BJ (cell line): ENCODE data around the gene CCDC167. TPM values are rescaled to one million over a fixed set of nuclear protein-coding genes. Genes with fewer than 3 reads are reported as not detected.
A peak's percentile ranks its signal among the peaks of the same experiment; 100 is the strongest.

Experiments
- CTCF ChIA-PET: fragments of 350-600 bp; formaldehyde crosslinking; extraction: SDS; loops from one replicate; lab custom pipeline; 2021; ENCODE audit warnings: antibody characterized with exemption, inconsistent platforms; lab: Yijun Ruan, JAX
- POLR2A ChIA-PET: fragments of 300-600 bp; sonication (Branson Sonifier 250); formaldehyde crosslinking; extraction: SDS; loops from one replicate; lab custom pipeline; 2021; ENCODE audit warnings: antibody characterized with exemption; lab: Charles Lee
- DNase-seq: peaks from one replicate; pipeline ENCODE4 v3.0.0-alpha.2; 2011; ENCODE audit warnings: low read depth
- H3K27me3 ChIP-seq: 2 replicates; pipeline ENCODE4 v1.6.0; 2011; ENCODE audit warnings: low read length; ENCODE audit not compliant: control insufficient read depth, insufficient read depth
- H3K36me3 ChIP-seq: 2 replicates; pipeline ENCODE4 v1.5.1; 2011; ENCODE audit warnings: low read length; ENCODE audit not compliant: control insufficient read depth, insufficient read depth
- H3K4me3 ChIP-seq: 2 replicates; pipeline ENCODE4 v1.5.1; 2011; ENCODE audit warnings: low read depth, mild to moderate bottlenecking, control low read depth, low read length
- polyA plus RNA-seq: library from polyadenylated mRNA; depleted of rRNA; stranded (reverse); fragments of >200 nt; gene quantifications from 2 replicates; pipeline ENCODE4 v1.2.3, GENCODE V29; 2011; rRNA removed
- TF ChIP-seq, protein P1 (sequence below): IDR thresholded peaks from 2 replicates; pipeline ENCODE4 v1.5.1; 2011; ENCODE audit warnings: low read depth, mild to moderate bottlenecking, control low read depth, inconsistent platforms, low read length, moderate library complexity; ENCODE audit not compliant: insufficient read depth

Gene CCDC167
- polyA plus RNA-seq, 1 experiment = 31.8 TPM

DNA sequence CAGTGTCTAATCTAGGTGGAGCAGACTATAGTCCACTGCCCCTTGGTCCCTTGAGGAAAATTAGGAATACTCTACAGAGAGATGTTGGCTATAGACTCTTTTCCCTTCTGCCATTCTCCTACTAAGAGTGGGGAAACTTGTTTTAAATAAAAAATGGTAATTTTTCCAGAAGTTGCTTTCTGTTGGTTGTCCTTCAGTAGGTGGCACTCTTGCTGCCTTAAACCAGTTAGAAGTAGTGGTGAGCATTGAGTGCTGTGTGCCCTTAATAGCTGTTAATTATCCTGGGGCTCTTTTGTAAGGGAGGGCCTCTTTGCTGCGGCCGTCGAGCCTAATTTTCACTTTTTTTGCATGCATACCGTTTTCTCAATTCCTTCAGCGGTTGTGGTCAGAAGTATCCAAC is 63.9 kb downstream of the CCDC167 start:
- Histone ChIP-seq H3K27me3 (no peaks in the 10 kb centered on the region), H3K4me3 (no peak overlapping the region), H3K36me3 (peaks cover 5% of the 10 kb centered on the region)
- no peak for DNase-seq
- TF ChIP-seq, protein P1, sequence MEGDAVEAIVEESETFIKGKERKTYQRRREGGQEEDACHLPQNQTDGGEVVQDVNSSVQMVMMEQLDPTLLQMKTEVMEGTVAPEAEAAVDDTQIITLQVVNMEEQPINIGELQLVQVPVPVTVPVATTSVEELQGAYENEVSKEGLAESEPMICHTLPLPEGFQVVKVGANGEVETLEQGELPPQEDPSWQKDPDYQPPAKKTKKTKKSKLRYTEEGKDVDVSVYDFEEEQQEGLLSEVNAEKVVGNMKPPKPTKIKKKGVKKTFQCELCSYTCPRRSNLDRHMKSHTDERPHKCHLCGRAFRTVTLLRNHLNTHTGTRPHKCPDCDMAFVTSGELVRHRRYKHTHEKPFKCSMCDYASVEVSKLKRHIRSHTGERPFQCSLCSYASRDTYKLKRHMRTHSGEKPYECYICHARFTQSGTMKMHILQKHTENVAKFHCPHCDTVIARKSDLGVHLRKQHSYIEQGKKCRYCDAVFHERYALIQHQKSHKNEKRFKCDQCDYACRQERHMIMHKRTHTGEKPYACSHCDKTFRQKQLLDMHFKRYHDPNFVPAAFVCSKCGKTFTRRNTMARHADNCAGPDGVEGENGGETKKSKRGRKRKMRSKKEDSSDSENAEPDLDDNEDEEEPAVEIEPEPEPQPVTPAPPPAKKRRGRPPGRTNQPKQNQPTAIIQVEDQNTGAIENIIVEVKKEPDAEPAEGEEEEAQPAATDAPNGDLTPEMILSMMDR = no peak
- ChIA-PET POLR2A (no interaction called here), CTCF (interaction anchor here (1.0 kb wide), 1 partner anchor 14 kb away, joined by 3 read pairs; no protein-coding TSS in a partner anchor)

DNA sequence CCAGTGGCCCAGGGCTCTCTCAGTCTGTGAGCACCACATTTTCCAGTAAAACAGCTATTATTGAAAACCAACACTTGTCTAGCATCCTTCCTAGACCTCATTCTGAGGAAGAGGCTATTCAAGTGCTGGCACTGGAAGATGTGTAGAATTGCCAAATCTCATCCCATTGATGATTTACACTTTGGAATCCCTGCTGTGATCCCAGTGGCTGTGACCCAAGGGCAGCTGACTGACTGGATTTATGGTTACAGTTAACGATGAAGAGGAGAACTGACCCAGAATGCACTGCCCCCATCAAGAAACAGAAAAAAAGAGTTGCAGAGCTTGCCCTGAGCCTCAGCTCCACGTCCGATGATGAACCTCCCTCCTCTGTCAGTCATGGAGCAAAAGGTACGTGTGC is 64.3 kb downstream of the CCDC167 start:
- Histone ChIP-seq H3K4me3 (no peak overlapping the region), H3K36me3 (peaks cover 5% of the 10 kb centered on the region), H3K27me3 (no peaks in the 10 kb centered on the region)
- TF ChIP-seq, protein P1 = no peak
- ChIA-PET POLR2A (no interaction called here), CTCF (interaction anchor here (0.5 kb wide), 1 partner anchor 17 kb away, joined by 4 read pairs; no protein-coding TSS in a partner anchor)
- no peak for DNase-seq

DNA sequence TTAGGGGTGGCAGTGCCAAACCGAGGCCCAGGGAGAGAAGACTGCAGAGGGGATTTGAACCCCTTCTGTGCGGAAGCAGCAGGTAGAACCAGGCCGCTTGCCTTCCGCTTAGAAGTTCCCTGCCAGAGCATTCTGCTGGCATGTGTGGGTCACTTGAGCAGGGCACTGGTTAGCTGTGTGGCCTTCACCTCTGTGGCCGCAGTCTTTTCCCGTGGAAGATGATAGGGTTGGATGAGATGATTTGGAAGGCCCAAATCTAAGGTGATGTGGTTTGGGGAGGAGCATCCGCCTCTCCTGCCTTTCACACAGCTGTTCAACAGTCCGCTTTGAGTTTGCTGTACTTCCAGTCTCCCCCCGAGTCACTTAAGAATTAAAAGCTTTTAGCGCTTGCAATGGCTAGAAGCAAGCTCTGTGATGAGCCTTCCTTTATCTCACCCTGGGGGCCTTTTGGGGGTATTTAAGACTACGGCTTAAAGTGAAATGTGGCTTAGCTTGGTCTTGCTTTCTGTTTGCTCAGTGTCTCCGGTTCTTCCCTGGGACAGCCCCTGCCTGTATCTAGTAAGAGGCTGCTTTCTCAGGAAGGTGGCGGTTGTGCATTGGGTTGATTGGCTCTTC is 65.9 kb downstream of the CCDC167 start:
- TF ChIP-seq, protein P1 = no peak
- POLR2A ChIA-PET = interaction anchor here (0.6 kb wide), 1 partner anchor 32 kb away, joined by 3 read pairs; no protein-coding TSS in a partner anchor
- DNase-seq = no peak
- H3K27me3 ChIP-seq = no peaks in the 10 kb centered on the region
- peaks cover 5% of the 10 kb centered on the region for H3K36me3 ChIP-seq
- peak overlapping the region; percentile 88 for H3K4me3 ChIP-seq
- CTCF ChIA-PET = interaction anchor here (1.1 kb wide), 2 partner anchors 8 to 10 kb away, joined by 3 to 4 read pairs; no protein-coding TSS in a partner anchor

Other genes with a start within 250 kb of the CCDC167 start
- 4.4 and 5.5 TPM in 2 replicates for gene TBC1D22B, start 242.1 kb downstream of the CCDC167 start, polyA plus RNA-seq
- 2.3 and 3.1 TPM in 2 replicates for gene TMEM217, start 241.7 kb downstream of the CCDC167 start, polyA plus RNA-seq
- 13.3 and 18.3 TPM in 2 replicates for gene RNF8, start 145.9 kb downstream of the CCDC167 start, polyA plus RNA-seq
- 25.2 and 25.4 TPM in 2 replicates for gene CMTR1, start 66.7 kb downstream of the CCDC167 start, polyA plus RNA-seq
- gene MDGA1, start 198.0 kb upstream of the CCDC167 start, polyA plus RNA-seq = 1.5 and 2.9 TPM in 2 replicates